GM12878 (cell line): ENCODE data around the gene SLC5A10.
"Not testable (repeated sequence)": the region's sequence is repeated elsewhere in the genome, so short reads cannot be mapped to it uniquely, and the experiment has no call there.

Experiments used
- STAT1 ChIP-seq: fragments of 450-650 bp; conservative IDR thresholded peaks from 2 replicates; pipeline ENCODE4 v1.6.1; 2014; ENCODE audit warnings: antibody characterized with exemption, mild to moderate bottlenecking
- TCF7 ChIP-seq: IDR thresholded peaks from 2 replicates; pipeline ENCODE4 v1.6.1; 2014; ENCODE audit warnings: antibody characterized with exemption, borderline replicate concordance
- TF ChIP-seq, protein P1 (sequence below): IDR thresholded peaks from 2 replicates; pipeline ENCODE4 v1.6.1; 2012; ENCODE audit warnings: low read depth, low read length, improper control_type of control experiment
- TF ChIP-seq, protein P2 (sequence below), 3 experiments: IDR thresholded peaks in 2 of 3; conservative IDR thresholded peaks in 1 of 3; 2 replicates each; pipeline ENCODE4 v1.5.1; 2011; ENCODE audit warnings: low read depth in 3 of 3, low read length in 3 of 3, mild to moderate bottlenecking in 3 of 3, control low read depth in 2 of 3, moderate library complexity in 2 of 3, inconsistent platforms in 1 of 3, mixed read lengths in 1 of 3; ENCODE audit not compliant: control insufficient read depth in 2 of 3, insufficient read depth in 1 of 3; ENCODE audit errors: extremely low read depth in 1 of 3

DNA sequence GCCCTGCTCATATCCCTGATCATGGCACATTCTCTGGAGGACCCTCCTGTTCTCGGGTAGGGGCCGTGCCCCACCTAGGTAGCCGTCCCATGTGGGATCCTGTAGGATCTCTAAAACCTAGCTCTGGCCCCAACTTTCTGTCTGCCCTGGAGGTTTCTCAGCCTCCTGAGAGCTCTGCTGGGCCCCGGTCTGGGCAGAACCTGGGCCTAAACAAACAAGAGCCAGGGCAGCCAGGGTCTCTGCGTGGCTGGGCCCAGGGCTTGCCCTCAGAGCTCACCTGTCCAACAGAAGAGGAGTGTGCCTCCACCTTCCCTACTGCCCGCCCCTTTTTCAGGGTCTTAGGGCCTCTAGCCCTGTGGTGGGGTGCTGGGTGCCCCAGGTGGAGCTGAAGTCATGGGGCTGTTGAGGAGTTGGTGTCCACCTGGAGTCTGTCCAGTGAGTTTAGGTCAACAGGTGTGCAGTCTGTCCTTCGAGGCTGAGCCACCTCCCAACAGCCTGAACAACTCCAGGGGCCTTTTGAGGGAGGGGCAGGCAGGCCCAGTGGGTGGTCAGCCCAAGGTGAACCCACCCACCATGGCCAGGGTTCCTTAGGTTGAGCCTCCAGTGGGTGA, 69.2 kb downstream of the SLC5A10 start:
- not testable (repeated sequence) for TF ChIP-seq TCF7, STAT1
- TF ChIP-seq, protein P1, sequence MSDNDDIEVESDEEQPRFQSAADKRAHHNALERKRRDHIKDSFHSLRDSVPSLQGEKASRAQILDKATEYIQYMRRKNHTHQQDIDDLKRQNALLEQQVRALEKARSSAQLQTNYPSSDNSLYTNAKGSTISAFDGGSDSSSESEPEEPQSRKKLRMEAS: not testable (repeated sequence)
- TF ChIP-seq, protein P2, sequence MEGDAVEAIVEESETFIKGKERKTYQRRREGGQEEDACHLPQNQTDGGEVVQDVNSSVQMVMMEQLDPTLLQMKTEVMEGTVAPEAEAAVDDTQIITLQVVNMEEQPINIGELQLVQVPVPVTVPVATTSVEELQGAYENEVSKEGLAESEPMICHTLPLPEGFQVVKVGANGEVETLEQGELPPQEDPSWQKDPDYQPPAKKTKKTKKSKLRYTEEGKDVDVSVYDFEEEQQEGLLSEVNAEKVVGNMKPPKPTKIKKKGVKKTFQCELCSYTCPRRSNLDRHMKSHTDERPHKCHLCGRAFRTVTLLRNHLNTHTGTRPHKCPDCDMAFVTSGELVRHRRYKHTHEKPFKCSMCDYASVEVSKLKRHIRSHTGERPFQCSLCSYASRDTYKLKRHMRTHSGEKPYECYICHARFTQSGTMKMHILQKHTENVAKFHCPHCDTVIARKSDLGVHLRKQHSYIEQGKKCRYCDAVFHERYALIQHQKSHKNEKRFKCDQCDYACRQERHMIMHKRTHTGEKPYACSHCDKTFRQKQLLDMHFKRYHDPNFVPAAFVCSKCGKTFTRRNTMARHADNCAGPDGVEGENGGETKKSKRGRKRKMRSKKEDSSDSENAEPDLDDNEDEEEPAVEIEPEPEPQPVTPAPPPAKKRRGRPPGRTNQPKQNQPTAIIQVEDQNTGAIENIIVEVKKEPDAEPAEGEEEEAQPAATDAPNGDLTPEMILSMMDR (IDR thresholded peaks at IDR 0.05 in 2 of 3, conservative IDR thresholded peaks at IDR 0.05 in 1 of 3; ENCODE audit: control insufficient read depth in 2 of 3, extremely low read depth in 1 of 3, insufficient read depth in 1 of 3, low read depth in 3 of 3, low read length in 3 of 3): not testable (repeated sequence)
